CD14-positive monocyte (primary cell): Measurements from ENCODE around the gene CACNB1. TPM values are rescaled to one million over a fixed set of nuclear protein-coding genes. Genes with fewer than 3 reads are reported as not detected.

Source experiments
- DNase-seq, 3 donors: peaks; one replicate each; pipeline ENCODE4 v3.0.0-alpha.2; 2011 to 2022
- H2AFZ ChIP-seq: 2 replicates; pipeline ENCODE4 v1.6.0; 2012; ENCODE audit warnings: mild to moderate bottlenecking, low read depth, low read length, inconsistent platforms; ENCODE audit not compliant: insufficient read depth, poor library complexity, severe bottlenecking
- H3K27ac ChIP-seq, 2 donors: 1 replicate in 1 of 2; 2 replicates in 1 of 2; pipeline ENCODE4 v1.5.1; 2012 to 2013; ENCODE audit warnings: low read length in 2 of 2, control low read depth in 1 of 2, inconsistent platforms in 1 of 2, low read depth in 1 of 2, mild to moderate bottlenecking in 1 of 2
- H3K27me3 ChIP-seq, 2 donors: one replicate each; pipeline versions ENCODE4 v1.6.0 to v1.6.1; 2011 to 2013; ENCODE audit warnings: low read length in 2 of 2; ENCODE audit not compliant: control insufficient read depth in 2 of 2, insufficient read depth in 2 of 2
- H3K36me3 ChIP-seq, 2 donors: replicated peaks in 1 of 2; 1 replicate in 1 of 2; 2 replicates in 1 of 2; pipeline versions ENCODE4 v1.5.1 to v1.6.1; 2012 to 2013; ENCODE audit warnings: low read length in 2 of 2, control low read depth in 1 of 2, inconsistent platforms in 1 of 2, mild to moderate bottlenecking in 1 of 2; ENCODE audit not compliant: insufficient read depth in 2 of 2, control insufficient read depth in 1 of 2
- H3K4me1 ChIP-seq, 2 donors: 1 replicate in 1 of 2; 2 replicates in 1 of 2; pipeline versions ENCODE4 v1.5.1 to v1.6.1; 2012 to 2013; ENCODE audit warnings: low read length in 2 of 2, control low read depth in 1 of 2, inconsistent platforms in 1 of 2, mild to moderate bottlenecking in 1 of 2, moderate library complexity in 1 of 2; ENCODE audit not compliant: insufficient read depth in 2 of 2, control insufficient read depth in 1 of 2
- H3K4me2 ChIP-seq: replicated peaks from 2 replicates; pipeline ENCODE3; 2012; ENCODE audit warnings: low read length, moderate library complexity, mild to moderate bottlenecking; ENCODE audit not compliant: poor library complexity, severe bottlenecking; ENCODE audit errors: extremely low read depth
- H3K4me3 ChIP-seq, 3 experiments: fragments of 200-600 bp in 1 of 3; sonication (generic) in 1 of 3; replicated peaks in 1 of 3; 1 replicate in 2 of 3; 2 replicates in 1 of 3; pipeline ENCODE4 v1.5.1; 2011 to 2013; ENCODE audit warnings: low read length in 3 of 3, mild to moderate bottlenecking in 3 of 3, control low read depth in 2 of 3, low read depth in 2 of 3, inconsistent platforms in 1 of 3, moderate library complexity in 1 of 3
- H3K79me2 ChIP-seq: 2 replicates; pipeline ENCODE4 v1.6.0; 2012; ENCODE audit warnings: mild to moderate bottlenecking, control low read depth, inconsistent platforms, low read length, moderate library complexity; ENCODE audit not compliant: insufficient read depth
- H3K9ac ChIP-seq: 2 replicates; pipeline ENCODE4 v1.6.0; 2017; ENCODE audit warnings: low read length, mild to moderate bottlenecking; ENCODE audit not compliant: insufficient read depth, poor library complexity, severe bottlenecking
- H3K9me3 ChIP-seq, 2 donors: replicated peaks in 1 of 2; 1 replicate in 1 of 2; 2 replicates in 1 of 2; pipeline versions ENCODE4 v1.5.1 to v1.6.1; 2012 to 2013; ENCODE audit warnings: low read length in 2 of 2, control low read depth in 1 of 2; ENCODE audit not compliant: control insufficient read depth in 1 of 2, insufficient read depth in 1 of 2
- H4K20me1 ChIP-seq: 2 replicates; pipeline ENCODE4 v1.6.0; 2012; ENCODE audit warnings: mild to moderate bottlenecking, low read length, control low read depth, moderate library complexity; ENCODE audit not compliant: insufficient read depth
- H3K27ac Mint-ChIP-seq, 7 donors: one replicate each; pipeline ENCODE4 v1.8.0; 2020; ENCODE audit warnings: mild to moderate bottlenecking in 7 of 7, mixed read lengths in 7 of 7, moderate library complexity in 6 of 7, inconsistent platforms in 2 of 7
- H3K27me3 Mint-ChIP-seq, 3 donors: one replicate each; pipeline ENCODE4 v1.8.0; 2021 to 2022; ENCODE audit warnings: low read depth in 3 of 3, mild to moderate bottlenecking in 3 of 3, mixed read lengths in 3 of 3, moderate library complexity in 3 of 3, inconsistent platforms in 1 of 3
- H3K36me3 Mint-ChIP-seq, 2 donors: one replicate each; pipeline ENCODE4 v1.8.0; 2020; ENCODE audit warnings: mixed read lengths in 2 of 2, inconsistent platforms in 1 of 2, mild to moderate bottlenecking in 1 of 2
- H3K4me1 Mint-ChIP-seq: one replicate; pipeline ENCODE4 v1.8.0; 2020; ENCODE audit warnings: mild to moderate bottlenecking, mixed read lengths
- H3K4me3 Mint-ChIP-seq, 2 donors: one replicate each; pipeline ENCODE4 v1.8.0; 2020; ENCODE audit warnings: mild to moderate bottlenecking in 2 of 2, mixed read lengths in 2 of 2, moderate library complexity in 1 of 2
- H3K9me3 Mint-ChIP-seq, 7 donors: one replicate each; pipeline ENCODE4 v1.8.0; 2020 to 2022; ENCODE audit warnings: mixed read lengths in 7 of 7, mild to moderate bottlenecking in 6 of 7, moderate library complexity in 6 of 7, inconsistent platforms in 2 of 7
- WGBS: methylation state at CpG from one replicate; pipeline ENCODE4 v1.1.5; 2013; ENCODE audit warnings: missing lambda C conversion rate; ENCODE audit not compliant: insufficient coverage; 5-methylcytosine and 5-hydroxymethylcytosine counted together
- intact Hi-C, 2 donors: fragments of 100-400 bp; cut with micrococcal nuclease; formaldehyde crosslinking; loops; one replicate each; pipeline versions ENCODE4 v1.15.0 to v1.15.1; 2023
- polyA plus RNA-seq, 3 donors: library from polyadenylated mRNA; depleted of rRNA in 1 of 3; unstranded in 2 of 3; stranded (reverse) in 1 of 3; fragments of 300-500 nt in 2 of 3; fragments of >200 nt in 1 of 3; fragmentation: Illumina TruSeq in 2 of 3; gene quantifications; 1 replicate in 2 of 3; 2 replicates in 1 of 3; pipeline ENCODE4 v1.2.3, GENCODE V29; 2012 to 2021
- TF ChIP-seq, protein P1 (sequence below): fragments of 200-600 bp; IDR thresholded peaks from one replicate; pipeline ENCODE4 v1.8.0; 2022; ENCODE audit warnings: antibody characterized with exemption, mild to moderate bottlenecking

The CACNB1 gene
- polyA plus RNA-seq, 3 donors, result 0.13 to 22.1 (median 0.31) TPM

DNA sequence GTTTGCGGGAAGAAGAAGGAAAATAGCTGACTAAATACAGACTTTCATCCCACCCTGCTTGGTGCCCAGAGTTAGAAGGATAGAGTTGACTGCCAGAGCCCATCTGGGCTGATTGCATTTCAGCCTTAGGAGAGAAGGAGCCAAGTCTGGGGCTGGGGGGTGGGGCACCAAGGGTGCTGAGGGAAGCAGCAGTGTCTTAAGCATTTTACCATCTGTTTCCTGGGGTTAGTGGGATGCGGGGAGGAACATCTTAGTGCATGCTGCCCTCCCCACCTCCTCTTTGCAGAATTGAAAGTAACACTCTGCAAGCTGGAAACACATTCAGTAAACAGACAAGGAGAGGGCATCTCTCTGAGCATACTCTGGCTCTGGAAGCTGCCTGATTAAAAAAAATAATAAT lies 30.0 kb downstream of the CACNB1 start:
- intact Hi-C loops, result loop anchor here (5.0 to 10.0 kb wide), 3 partner anchors 67 to 180 kb away; no protein-coding TSS in a partner anchor

GRCh38 chr17:39166437-39167335 lies 30.8 kb downstream of the CACNB1 start:
- no peaks in the 10 kb centered on the region for H4K20me1 ChIP-seq
- intact Hi-C loops, result loop anchor here (5.0 to 10.0 kb wide), 3 partner anchors 68 to 179 kb away; no protein-coding TSS in a partner anchor
- WGBS, result 19% methylated on average over 4 of the region's 7 CpGs
- no peaks in the 10 kb centered on the region for H3K27me3 ChIP-seq
- Mint-ChIP-seq H3K27ac (peak overlapping the region in 1 of 7 donors; percentile 76), H3K4me3 (peak overlapping the region; percentile 98 to 99), H3K36me3 (no peaks in the 10 kb centered on the region), H3K9me3 (peaks cover 0 to 7% (median 3%) of the 10 kb centered on the region in 7 donors), H3K27me3 (peaks cover 0 to 3% (median 3%) of the 10 kb centered on the region in 3 donors), H3K4me1 (peaks cover 63% of the 10 kb centered on the region)
- H3K36me3 ChIP-seq, result no peaks in the 10 kb centered on the region
- no peak for DNase-seq
- H3K4me1 ChIP-seq, result peaks cover 54 to 67% of the 10 kb centered on the region in 2 donors
- H3K9me3 ChIP-seq, result no peaks in the 10 kb centered on the region
- no peak overlapping the region for H3K27ac ChIP-seq
- peak overlapping the region; percentile 85 for H3K4me2 ChIP-seq
- peak overlapping the region in 1 of 3 experiments; percentile 92 for H3K4me3 ChIP-seq
- peak overlapping the region; percentile 96 for H2AFZ ChIP-seq
- H3K79me2 ChIP-seq, result peaks cover 14% of the 10 kb centered on the region
- TF ChIP-seq, protein P1, sequence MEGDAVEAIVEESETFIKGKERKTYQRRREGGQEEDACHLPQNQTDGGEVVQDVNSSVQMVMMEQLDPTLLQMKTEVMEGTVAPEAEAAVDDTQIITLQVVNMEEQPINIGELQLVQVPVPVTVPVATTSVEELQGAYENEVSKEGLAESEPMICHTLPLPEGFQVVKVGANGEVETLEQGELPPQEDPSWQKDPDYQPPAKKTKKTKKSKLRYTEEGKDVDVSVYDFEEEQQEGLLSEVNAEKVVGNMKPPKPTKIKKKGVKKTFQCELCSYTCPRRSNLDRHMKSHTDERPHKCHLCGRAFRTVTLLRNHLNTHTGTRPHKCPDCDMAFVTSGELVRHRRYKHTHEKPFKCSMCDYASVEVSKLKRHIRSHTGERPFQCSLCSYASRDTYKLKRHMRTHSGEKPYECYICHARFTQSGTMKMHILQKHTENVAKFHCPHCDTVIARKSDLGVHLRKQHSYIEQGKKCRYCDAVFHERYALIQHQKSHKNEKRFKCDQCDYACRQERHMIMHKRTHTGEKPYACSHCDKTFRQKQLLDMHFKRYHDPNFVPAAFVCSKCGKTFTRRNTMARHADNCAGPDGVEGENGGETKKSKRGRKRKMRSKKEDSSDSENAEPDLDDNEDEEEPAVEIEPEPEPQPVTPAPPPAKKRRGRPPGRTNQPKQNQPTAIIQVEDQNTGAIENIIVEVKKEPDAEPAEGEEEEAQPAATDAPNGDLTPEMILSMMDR, result no peak
- peak overlapping the region; percentile 58 for H3K9ac ChIP-seq

More for the DNA sequence above, 30.0 kb downstream of the CACNB1 start:
- Histone ChIP-seq H3K36me3 (no peaks in the 10 kb centered on the region), H3K9ac (no peak overlapping the region), H3K27ac (no peak overlapping the region), H3K4me3 (peak overlapping the region in 1 of 3 experiments; percentile 23), H2AFZ (no peak overlapping the region), H4K20me1 (no peaks in the 10 kb centered on the region), H3K4me2 (peak overlapping the region; percentile 39), H3K27me3 (no peaks in the 10 kb centered on the region), H3K4me1 (peaks cover 51 to 64% of the 10 kb centered on the region in 2 donors), H3K9me3 (no peaks in the 10 kb centered on the region), H3K79me2 (peaks cover 14% of the 10 kb centered on the region)
- no peak for DNase-seq
- H3K36me3 Mint-ChIP-seq, result no peaks in the 10 kb centered on the region
- H3K4me3 Mint-ChIP-seq, result peak overlapping the region in 1 of 2 donors; percentile 78
- H3K27ac Mint-ChIP-seq, result no peak overlapping the region
- peaks cover 0 to 7% (median 3%) of the 10 kb centered on the region in 7 donors for H3K9me3 Mint-ChIP-seq
- WGBS, result no CpG with 5 or more reads among the region's 2 CpGs
- H3K4me1 Mint-ChIP-seq, result peaks cover 59% of the 10 kb centered on the region
- TF ChIP-seq, protein P1, result no peak
- H3K27me3 Mint-ChIP-seq, result peaks cover 3% of the 10 kb centered on the region in 3 donors
